ENCODE measurements around the gene PARD3B.

The PARD3B gene

GRCh38 chr2:204869132-204869823, 324.0 kb downstream of the PARD3B start:
- Histone ChIP-seq H3K4me3 (replicated peaks; ENCODE audit: insufficient read depth, low read length) (no peak overlapping the region), H3K27ac (replicated peaks) (no peak overlapping the region), H3K27me3 (ENCODE audit: insufficient read depth, poor library complexity, severe bottlenecking) (no peaks in the 10 kb centered on the region)
- no peak for DNase-seq (ENCODE audit: low read depth in 1 of 2, low spot score in 1 of 2)
- TF ChIP-seq SPI1 (IDR thresholded peaks at IDR 0.05; ENCODE audit: borderline replicate concordance, low read depth) (no peak), GABPA (IDR thresholded peaks at IDR 0.05; ENCODE audit: low read depth) (no peak), REST (IDR thresholded peaks at IDR 0.05; ENCODE audit: insufficient replicate concordance, low read depth) (no peak), CTCF (IDR thresholded peaks at IDR 0.05; ENCODE audit: insufficient read depth, low read length) (no peak), POLR2AphosphoS5 (IDR thresholded peaks at IDR 0.05; ENCODE audit: low read depth) (no peak)

- Histone ChIP-seq H3K27me3 (ENCODE audit: insufficient read depth, poor library complexity, severe bottlenecking) (no peaks in the 10 kb centered on the region), H3K4me3 (replicated peaks; ENCODE audit: insufficient read depth, low read length) (no peak overlapping the region), H3K27ac (replicated peaks) (no peak overlapping the region)
- DNase-seq (ENCODE audit: low read depth in 1 of 2, low spot score in 1 of 2), result no peak
- TF ChIP-seq POLR2AphosphoS5 (IDR thresholded peaks at IDR 0.05; ENCODE audit: low read depth) (no peak), SPI1 (IDR thresholded peaks at IDR 0.05; ENCODE audit: borderline replicate concordance, low read depth) (no peak), GABPA (IDR thresholded peaks at IDR 0.05; ENCODE audit: low read depth) (no peak), CTCF (IDR thresholded peaks at IDR 0.05; ENCODE audit: insufficient read depth, low read length) (no peak), REST (IDR thresholded peaks at IDR 0.05; ENCODE audit: insufficient replicate concordance, low read depth) (no peak)
Measured at GRCh38 chr2:204870053-204870452, 324.8 kb downstream of the PARD3B start.

GRCh38 chr2:204871231-204871953, 326.1 kb downstream of the PARD3B start:
- no peak overlapping the region for H3K4me3 ChIP-seq (replicated peaks; ENCODE audit: insufficient read depth, low read length)
- TF ChIP-seq REST (IDR thresholded peaks at IDR 0.05; ENCODE audit: insufficient replicate concordance, low read depth), result no peak
- TF ChIP-seq GABPA (IDR thresholded peaks at IDR 0.05; ENCODE audit: low read depth), result no peak
- no peak for TF ChIP-seq POLR2AphosphoS5 (IDR thresholded peaks at IDR 0.05; ENCODE audit: low read depth)
- TF ChIP-seq SPI1 (IDR thresholded peaks at IDR 0.05; ENCODE audit: borderline replicate concordance, low read depth), result no peak
- TF ChIP-seq CTCF (IDR thresholded peaks at IDR 0.05; ENCODE audit: insufficient read depth, low read length), result no peak
- DNase-seq (ENCODE audit: low read depth in 1 of 2, low spot score in 1 of 2), result no peak
- no peaks in the 10 kb centered on the region for H3K27me3 ChIP-seq (ENCODE audit: insufficient read depth, poor library complexity, severe bottlenecking)
- no peak overlapping the region for H3K27ac ChIP-seq (replicated peaks)
